Measurements from ENCODE around the gene KAT2B. TPM values are rescaled to one million over a fixed set of nuclear protein-coding genes. Genes with fewer than 3 reads are reported as not detected.
A peak's percentile ranks its signal among the peaks of the same experiment; 100 is the strongest.

KAT2B gene
- total RNA-seq, 1 experiment from 2014 or later = 33.6 TPM

GRCh38 chr3:20075197-20075596 lies 35.0 kb downstream of the KAT2B start:
- in situ Hi-C loops (cut with HindIII; ENCODE audit: low pct_unique_long_range_greater_than_20kb, low sequenced_read_pairs) = no loop called here
- no peak for DNase-seq (ENCODE audit: low read depth, low spot score)

- DNase-seq (ENCODE audit: low read depth, low spot score) = no peak
- in situ Hi-C loops (cut with HindIII; ENCODE audit: low pct_unique_long_range_greater_than_20kb, low sequenced_read_pairs) = no loop called here
These were observed 36.2 kb downstream of the KAT2B start for GRCh38 chr3:20076296-20076997.

DNA sequence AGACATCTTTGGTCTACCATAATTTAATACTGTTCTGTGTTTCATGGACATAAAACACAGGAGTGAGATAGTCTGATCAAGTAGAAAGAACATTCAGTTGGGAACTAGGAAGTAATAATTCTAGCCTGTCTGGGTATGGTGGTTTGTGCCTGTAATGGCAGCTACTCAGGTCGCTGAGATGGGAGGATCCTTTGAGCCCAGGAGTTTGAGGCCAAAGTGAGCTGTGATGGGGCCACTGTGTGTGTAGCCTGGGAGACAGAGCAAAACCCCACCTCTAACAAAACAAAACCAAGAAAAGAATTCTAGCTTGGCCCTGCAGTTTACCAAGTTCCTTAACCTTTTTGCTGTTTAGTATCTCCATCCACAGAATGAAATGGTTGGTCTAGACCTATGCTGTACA lies 36.8 kb downstream of the KAT2B start:
- DNase-seq (ENCODE audit: low read depth, low spot score) = no peak
- in situ Hi-C loops (cut with HindIII; ENCODE audit: low pct_unique_long_range_greater_than_20kb, low sequenced_read_pairs) = no loop called here

DNA sequence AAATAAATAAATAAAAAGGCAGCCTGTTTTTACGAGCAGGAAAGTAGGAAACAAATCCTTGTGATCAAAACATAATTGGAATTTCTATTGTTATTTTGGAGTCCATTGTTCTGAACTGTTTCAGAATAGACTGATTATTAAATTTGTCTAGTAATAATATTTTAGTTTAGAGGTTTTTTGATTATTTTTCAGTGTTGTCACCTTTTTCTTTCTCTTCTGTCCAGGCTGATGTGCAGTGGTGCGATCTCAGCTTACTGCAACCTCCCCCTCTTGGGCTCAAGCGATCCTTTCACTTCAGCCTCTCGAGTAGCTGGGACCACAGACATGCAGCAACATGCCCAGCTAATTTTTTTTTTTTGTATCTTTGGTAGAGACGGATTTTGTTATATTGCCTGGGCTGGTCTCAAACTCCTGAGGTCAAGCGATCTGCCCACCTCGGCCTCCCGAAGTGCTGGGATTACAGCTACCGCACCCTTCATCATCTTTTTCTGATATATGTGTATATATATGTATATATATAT lies 38.0 kb downstream of the KAT2B start:
- in situ Hi-C loops (cut with HindIII; ENCODE audit: low pct_unique_long_range_greater_than_20kb, low sequenced_read_pairs) = no loop called here
- DNase-seq (ENCODE audit: low read depth, low spot score) = no peak

DNA sequence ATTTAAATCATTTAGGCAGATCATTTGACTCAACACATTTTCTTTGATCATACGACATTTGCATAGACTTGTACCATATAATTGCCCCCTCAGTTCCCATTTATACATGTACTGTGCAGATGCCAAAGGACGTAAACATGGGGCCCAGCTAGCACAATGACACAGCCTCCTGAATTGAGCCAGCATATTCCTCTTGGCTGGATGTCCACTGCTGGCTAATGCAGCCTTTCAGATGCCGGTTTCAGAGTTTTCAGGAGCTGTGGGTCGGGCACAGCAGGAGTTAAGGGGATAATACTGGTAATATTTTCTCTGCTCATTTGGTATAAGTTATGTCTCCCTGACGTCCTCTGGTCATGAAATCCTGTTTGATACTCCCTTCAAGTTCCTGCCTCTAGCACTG lies 39.4 kb downstream of the KAT2B start:
- in situ Hi-C loops (cut with HindIII; ENCODE audit: low pct_unique_long_range_greater_than_20kb, low sequenced_read_pairs) = no loop called here
- no peak for DNase-seq (ENCODE audit: low read depth, low spot score)

- peak; percentile 63 for DNase-seq (ENCODE audit: low read depth, low spot score)
- in situ Hi-C loops (cut with HindIII; ENCODE audit: low pct_unique_long_range_greater_than_20kb, low sequenced_read_pairs) = no loop called here
These were observed 40.8 kb downstream of the KAT2B start for GRCh38 chr3:20080956-20081554.

- in situ Hi-C loops (cut with HindIII; ENCODE audit: low pct_unique_long_range_greater_than_20kb, low sequenced_read_pairs) = no loop called here
- DNase-seq (ENCODE audit: low read depth, low spot score) = no peak
These were observed 43.0 kb downstream of the KAT2B start for GRCh38 chr3:20083253-20083652.

DNA sequence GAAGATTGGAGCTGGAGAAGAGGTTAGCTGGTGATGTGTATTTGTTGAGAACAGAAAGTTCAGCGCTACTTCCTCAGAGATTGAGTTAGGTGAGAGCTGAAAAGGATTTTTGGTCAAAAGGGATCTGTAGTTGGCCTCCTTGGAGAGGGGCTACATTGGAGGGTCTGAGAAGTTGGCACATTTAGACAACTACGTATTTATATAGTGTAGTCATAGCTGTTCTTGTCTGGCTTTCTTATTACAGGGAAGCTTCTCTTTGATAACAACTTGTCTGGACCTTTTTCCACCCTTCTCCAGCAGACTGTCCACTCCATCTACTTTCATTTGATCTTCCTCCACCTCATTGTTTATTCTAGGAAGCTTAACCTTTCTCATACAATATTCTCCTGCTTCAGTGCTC lies 43.7 kb downstream of the KAT2B start:
- in situ Hi-C loops (cut with HindIII; ENCODE audit: low pct_unique_long_range_greater_than_20kb, low sequenced_read_pairs) = no loop called here
- no peak for DNase-seq (ENCODE audit: low read depth, low spot score)

DNA sequence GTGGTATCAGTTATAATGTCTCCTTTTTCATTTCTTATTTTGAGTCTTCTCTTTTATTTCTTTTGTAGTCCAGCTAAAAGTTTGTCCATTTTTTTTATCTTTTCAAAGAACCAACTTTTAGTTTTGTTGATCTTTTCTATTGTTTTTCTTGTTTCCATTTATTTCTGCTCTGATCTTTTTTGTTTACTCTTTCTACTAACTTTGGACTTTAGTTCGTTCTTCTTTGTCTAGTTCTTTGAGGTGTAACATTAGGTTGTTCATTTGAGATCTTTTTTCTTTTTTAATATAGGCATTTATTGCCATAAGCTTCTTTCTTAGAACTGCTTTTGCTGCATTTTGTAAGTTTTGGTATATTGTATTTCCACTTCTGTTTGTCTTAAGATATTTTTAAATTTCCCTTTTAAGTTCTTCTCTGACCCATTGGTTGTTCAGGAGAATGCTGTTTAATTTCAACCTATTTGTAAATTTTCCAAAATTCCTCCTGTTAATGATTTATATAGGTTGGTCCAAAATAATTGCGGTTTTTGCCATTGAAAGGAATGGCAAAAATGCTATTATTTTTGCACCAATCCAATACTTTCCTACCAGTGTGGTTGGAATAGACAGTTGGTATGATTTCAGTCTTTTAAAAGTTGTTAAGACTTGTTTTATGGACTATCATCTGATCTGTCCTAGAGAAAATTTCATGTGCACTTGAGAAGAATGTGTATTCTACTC lies 51.2 kb downstream of the KAT2B start:
- no peak for DNase-seq (ENCODE audit: low read depth, low spot score)
- in situ Hi-C loops (cut with HindIII; ENCODE audit: low pct_unique_long_range_greater_than_20kb, low sequenced_read_pairs) = no loop called here

- in situ Hi-C loops (cut with HindIII; ENCODE audit: low pct_unique_long_range_greater_than_20kb, low sequenced_read_pairs) = no loop called here
- no peak for DNase-seq (ENCODE audit: low read depth, low spot score)
These were observed 55.2 kb downstream of the KAT2B start for GRCh38 chr3:20095470-20095869.

GRCh38 chr3:20096135-20096685 lies 56.0 kb downstream of the KAT2B start:
- in situ Hi-C loops (cut with HindIII; ENCODE audit: low pct_unique_long_range_greater_than_20kb, low sequenced_read_pairs) = no loop called here
- DNase-seq (ENCODE audit: low read depth, low spot score) = no peak

DNA sequence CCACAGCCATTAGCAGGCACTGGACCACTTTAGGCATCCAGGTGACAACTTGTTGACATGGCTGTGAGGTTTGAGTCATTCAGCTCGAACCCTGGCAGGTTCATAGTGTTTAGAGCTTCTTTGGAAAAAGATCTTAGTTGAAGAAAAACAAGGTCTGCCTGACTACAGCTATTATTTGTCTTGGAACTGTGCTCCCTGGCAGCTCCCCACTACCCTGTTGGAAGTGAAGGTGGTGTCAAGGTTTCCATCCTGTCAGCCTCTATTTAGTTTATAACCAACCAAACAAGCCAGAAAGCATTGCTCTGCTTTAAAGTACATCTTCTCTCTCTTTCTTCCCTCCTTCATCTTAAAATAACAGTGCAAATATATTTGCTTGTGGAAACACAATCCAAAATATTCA lies 56.8 kb downstream of the KAT2B start:
- in situ Hi-C loops (cut with HindIII; ENCODE audit: low pct_unique_long_range_greater_than_20kb, low sequenced_read_pairs) = no loop called here
- no peak for DNase-seq (ENCODE audit: low read depth, low spot score)

- DNase-seq (ENCODE audit: low read depth, low spot score) = no peak
These were observed 58.8 kb downstream of the KAT2B start for GRCh38 chr3:20099060-20099459.

DNA sequence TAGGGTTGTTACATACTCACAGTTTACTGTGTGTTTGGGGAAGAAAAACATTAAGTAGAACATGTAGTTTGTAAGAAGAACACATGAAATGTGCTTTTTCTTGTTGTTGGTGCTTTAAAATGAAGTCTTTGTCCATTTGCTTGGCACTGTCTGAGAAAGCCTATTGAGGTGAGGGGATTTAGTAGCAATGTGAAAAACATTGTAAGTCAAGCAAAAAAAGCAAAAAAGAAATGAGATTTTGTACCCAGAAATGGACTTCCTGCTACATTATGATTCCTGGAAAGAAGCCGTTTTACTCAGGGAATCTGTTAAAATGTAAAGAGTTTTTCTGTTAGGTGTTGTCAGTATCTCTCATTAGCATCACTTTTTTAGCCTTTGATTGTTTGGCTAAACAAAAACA lies 59.9 kb downstream of the KAT2B start:
- no peak for DNase-seq (ENCODE audit: low read depth, low spot score)
- in situ Hi-C loops (cut with HindIII; ENCODE audit: low pct_unique_long_range_greater_than_20kb, low sequenced_read_pairs) = no loop called here

More at GRCh38 chr3:20099060-20099459, 58.8 kb downstream of the KAT2B start:
- in situ Hi-C loops (cut with HindIII; ENCODE audit: low pct_unique_long_range_greater_than_20kb, low sequenced_read_pairs) = no loop called here

DNA sequence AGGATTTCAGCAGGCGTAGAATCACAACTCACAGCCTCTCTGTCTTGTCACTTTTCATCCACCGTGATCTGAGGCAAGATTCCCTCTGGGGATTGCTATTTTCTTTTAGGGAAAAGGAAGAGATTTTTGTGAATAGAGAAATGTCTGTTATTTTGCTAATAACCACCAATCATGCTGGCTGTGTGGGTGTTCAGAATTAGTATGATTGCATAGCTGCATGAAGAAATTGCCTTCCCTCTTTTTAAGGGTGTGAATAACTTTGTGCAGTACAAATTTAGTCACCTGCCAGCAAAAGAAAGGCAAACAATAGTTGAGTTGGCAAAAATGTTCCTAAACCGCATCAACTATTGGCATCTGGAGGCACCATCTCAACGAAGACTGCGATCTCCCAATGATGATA lies 60.8 kb downstream of the KAT2B start:
- in situ Hi-C loops (cut with HindIII; ENCODE audit: low pct_unique_long_range_greater_than_20kb, low sequenced_read_pairs) = no loop called here

DNA sequence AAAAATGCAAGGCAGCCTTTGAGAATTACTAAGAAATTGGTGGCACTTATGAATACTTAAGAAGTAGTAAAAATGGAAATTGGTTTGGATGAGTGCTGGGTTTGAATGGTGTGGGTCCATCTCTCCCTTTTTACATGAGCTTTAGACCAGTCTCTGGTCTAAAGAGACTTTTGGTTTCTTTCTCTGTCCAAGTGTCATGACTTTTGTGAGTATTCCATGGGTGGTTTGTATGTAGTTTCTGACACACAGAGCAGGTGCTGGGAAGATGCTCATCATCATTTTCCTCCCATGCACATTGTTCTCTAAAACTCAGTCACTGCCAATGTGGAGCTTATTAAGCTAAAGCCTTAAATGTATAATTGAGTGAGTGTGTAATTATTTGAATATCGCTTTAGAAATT lies 63.5 kb downstream of the KAT2B start:
- in situ Hi-C loops (cut with HindIII; ENCODE audit: low pct_unique_long_range_greater_than_20kb, low sequenced_read_pairs) = no loop called here
- no peak for DNase-seq (ENCODE audit: low read depth, low spot score)

More for the DNA sequence above, 60.8 kb downstream of the KAT2B start:
- DNase-seq (ENCODE audit: low read depth, low spot score) = no peak

- DNase-seq (ENCODE audit: low read depth, low spot score) = no peak
- in situ Hi-C loops (cut with HindIII; ENCODE audit: low pct_unique_long_range_greater_than_20kb, low sequenced_read_pairs) = no loop called here
These were observed 64.0 kb downstream of the KAT2B start for GRCh38 chr3:20104167-20104661.
